CD14-positive monocyte (primary cell): ENCODE measurements around the gene MGAM2. TPM values are rescaled to one million over a fixed set of nuclear protein-coding genes. Genes with fewer than 3 reads are reported as not detected.

Experiments
- DNase-seq, 3 donors: peaks; one replicate each; pipeline ENCODE4 v3.0.0-alpha.2; 2011 to 2022
- H2AFZ ChIP-seq: 2 replicates; pipeline ENCODE4 v1.6.0; 2012; ENCODE audit warnings: mild to moderate bottlenecking, low read depth, low read length, inconsistent platforms; ENCODE audit not compliant: insufficient read depth, poor library complexity, severe bottlenecking
- H3K27ac ChIP-seq, 2 donors: 1 replicate in 1 of 2; 2 replicates in 1 of 2; pipeline ENCODE4 v1.5.1; 2012 to 2013; ENCODE audit warnings: low read length in 2 of 2, control low read depth in 1 of 2, inconsistent platforms in 1 of 2, low read depth in 1 of 2, mild to moderate bottlenecking in 1 of 2
- H3K27me3 ChIP-seq, 2 donors: one replicate each; pipeline versions ENCODE4 v1.6.0 to v1.6.1; 2011 to 2013; ENCODE audit warnings: low read length in 2 of 2; ENCODE audit not compliant: control insufficient read depth in 2 of 2, insufficient read depth in 2 of 2
- H3K36me3 ChIP-seq, 2 donors: replicated peaks in 1 of 2; 1 replicate in 1 of 2; 2 replicates in 1 of 2; pipeline versions ENCODE4 v1.5.1 to v1.6.1; 2012 to 2013; ENCODE audit warnings: low read length in 2 of 2, control low read depth in 1 of 2, inconsistent platforms in 1 of 2, mild to moderate bottlenecking in 1 of 2; ENCODE audit not compliant: insufficient read depth in 2 of 2, control insufficient read depth in 1 of 2
- H3K4me1 ChIP-seq, 2 donors: 1 replicate in 1 of 2; 2 replicates in 1 of 2; pipeline versions ENCODE4 v1.5.1 to v1.6.1; 2012 to 2013; ENCODE audit warnings: low read length in 2 of 2, control low read depth in 1 of 2, inconsistent platforms in 1 of 2, mild to moderate bottlenecking in 1 of 2, moderate library complexity in 1 of 2; ENCODE audit not compliant: insufficient read depth in 2 of 2, control insufficient read depth in 1 of 2
- H3K4me2 ChIP-seq: replicated peaks from 2 replicates; pipeline ENCODE3; 2012; ENCODE audit warnings: low read length, moderate library complexity, mild to moderate bottlenecking; ENCODE audit not compliant: poor library complexity, severe bottlenecking; ENCODE audit errors: extremely low read depth
- H3K4me3 ChIP-seq, 3 experiments: fragments of 200-600 bp in 1 of 3; sonication (generic) in 1 of 3; replicated peaks in 1 of 3; 1 replicate in 2 of 3; 2 replicates in 1 of 3; pipeline ENCODE4 v1.5.1; 2011 to 2013; ENCODE audit warnings: low read length in 3 of 3, mild to moderate bottlenecking in 3 of 3, control low read depth in 2 of 3, low read depth in 2 of 3, inconsistent platforms in 1 of 3, moderate library complexity in 1 of 3
- H3K79me2 ChIP-seq: 2 replicates; pipeline ENCODE4 v1.6.0; 2012; ENCODE audit warnings: mild to moderate bottlenecking, control low read depth, inconsistent platforms, low read length, moderate library complexity; ENCODE audit not compliant: insufficient read depth
- H3K9ac ChIP-seq: 2 replicates; pipeline ENCODE4 v1.6.0; 2017; ENCODE audit warnings: low read length, mild to moderate bottlenecking; ENCODE audit not compliant: insufficient read depth, poor library complexity, severe bottlenecking
- H3K9me3 ChIP-seq, 2 donors: replicated peaks in 1 of 2; 1 replicate in 1 of 2; 2 replicates in 1 of 2; pipeline versions ENCODE4 v1.5.1 to v1.6.1; 2012 to 2013; ENCODE audit warnings: low read length in 2 of 2, control low read depth in 1 of 2; ENCODE audit not compliant: control insufficient read depth in 1 of 2, insufficient read depth in 1 of 2
- H4K20me1 ChIP-seq: 2 replicates; pipeline ENCODE4 v1.6.0; 2012; ENCODE audit warnings: mild to moderate bottlenecking, low read length, control low read depth, moderate library complexity; ENCODE audit not compliant: insufficient read depth
- H3K27ac Mint-ChIP-seq, 7 donors: one replicate each; pipeline ENCODE4 v1.8.0; 2020; ENCODE audit warnings: mild to moderate bottlenecking in 7 of 7, mixed read lengths in 7 of 7, moderate library complexity in 6 of 7, inconsistent platforms in 2 of 7
- H3K27me3 Mint-ChIP-seq, 3 donors: one replicate each; pipeline ENCODE4 v1.8.0; 2021 to 2022; ENCODE audit warnings: low read depth in 3 of 3, mild to moderate bottlenecking in 3 of 3, mixed read lengths in 3 of 3, moderate library complexity in 3 of 3, inconsistent platforms in 1 of 3
- H3K36me3 Mint-ChIP-seq, 2 donors: one replicate each; pipeline ENCODE4 v1.8.0; 2020; ENCODE audit warnings: mixed read lengths in 2 of 2, inconsistent platforms in 1 of 2, mild to moderate bottlenecking in 1 of 2
- H3K4me1 Mint-ChIP-seq: one replicate; pipeline ENCODE4 v1.8.0; 2020; ENCODE audit warnings: mild to moderate bottlenecking, mixed read lengths
- H3K4me3 Mint-ChIP-seq, 2 donors: one replicate each; pipeline ENCODE4 v1.8.0; 2020; ENCODE audit warnings: mild to moderate bottlenecking in 2 of 2, mixed read lengths in 2 of 2, moderate library complexity in 1 of 2
- H3K9me3 Mint-ChIP-seq, 7 donors: one replicate each; pipeline ENCODE4 v1.8.0; 2020 to 2022; ENCODE audit warnings: mixed read lengths in 7 of 7, mild to moderate bottlenecking in 6 of 7, moderate library complexity in 6 of 7, inconsistent platforms in 2 of 7
- CTCF ChIP-seq: fragments of 200-600 bp; IDR thresholded peaks from one replicate; pipeline ENCODE4 v1.8.0; 2022; ENCODE audit warnings: antibody characterized with exemption, mild to moderate bottlenecking
- WGBS: methylation state at CpG from one replicate; pipeline ENCODE4 v1.1.5; 2013; ENCODE audit warnings: missing lambda C conversion rate; ENCODE audit not compliant: insufficient coverage; 5-methylcytosine and 5-hydroxymethylcytosine counted together
- intact Hi-C, 2 donors: fragments of 100-400 bp; cut with micrococcal nuclease; formaldehyde crosslinking; loops; one replicate each; pipeline versions ENCODE4 v1.15.0 to v1.15.1; 2023
- polyA plus RNA-seq, 3 donors: library from polyadenylated mRNA; depleted of rRNA in 1 of 3; unstranded in 2 of 3; stranded (reverse) in 1 of 3; fragments of 300-500 nt in 2 of 3; fragments of >200 nt in 1 of 3; fragmentation: Illumina TruSeq in 2 of 3; gene quantifications; 1 replicate in 2 of 3; 2 replicates in 1 of 3; pipeline ENCODE4 v1.2.3, GENCODE V29; 2012 to 2021

Gene MGAM2
- polyA plus RNA-seq, 3 donors: 0.08 TPM; not detected in 2

DNA sequence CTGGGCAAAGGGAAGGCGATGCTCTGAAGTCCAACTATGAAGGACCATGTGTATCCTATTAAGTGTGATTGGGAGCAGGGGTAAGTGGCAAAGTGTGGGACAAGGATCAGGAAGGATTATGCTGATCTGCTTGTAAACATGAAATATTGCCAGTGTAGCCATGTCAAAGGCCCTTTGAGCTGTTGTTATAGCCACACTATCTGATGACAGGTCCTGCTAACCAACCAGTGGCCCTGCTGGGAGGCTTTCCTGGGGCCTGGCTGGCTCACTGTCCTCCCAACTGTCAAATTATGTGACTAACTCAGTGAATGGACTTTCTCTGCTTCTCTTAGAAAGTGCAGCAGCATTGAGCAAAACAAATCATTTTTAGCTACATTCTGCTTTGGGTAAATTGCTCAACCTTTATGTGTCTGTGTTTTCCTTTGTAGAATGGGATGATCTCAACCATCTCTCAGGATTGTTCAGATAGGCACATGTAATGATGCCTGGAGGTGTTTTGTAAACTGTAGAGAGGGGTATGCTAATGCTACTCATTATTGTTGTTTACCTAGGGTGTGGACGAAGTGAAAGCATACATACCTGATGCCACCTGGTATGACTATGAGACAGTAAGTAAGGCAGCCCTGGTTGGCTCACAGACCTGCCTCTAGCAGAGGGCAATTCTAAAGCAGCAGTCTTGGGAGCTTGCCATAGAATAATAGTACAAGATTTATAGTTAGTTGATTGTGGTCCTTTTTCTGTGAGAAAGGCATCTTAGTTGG is 47.4 kb downstream of the MGAM2 start:
- intact Hi-C loops: no loop called here
- Histone ChIP-seq H3K4me2 (no peak overlapping the region), H3K9ac (no peak overlapping the region), H3K36me3 (no peaks in the 10 kb centered on the region), H3K27ac (no peak overlapping the region), H2AFZ (no peak overlapping the region), H3K79me2 (no peaks in the 10 kb centered on the region), H3K4me1 (no peaks in the 10 kb centered on the region), H4K20me1 (no peaks in the 10 kb centered on the region), H3K9me3 (no peaks in the 10 kb centered on the region), H3K27me3 (no peaks in the 10 kb centered on the region), H3K4me3 (no peak overlapping the region)
- TF ChIP-seq CTCF: no peak
- 94% methylated on average over 2 of the region's 2 CpGs for whole genome bisulfite sequencing
- H3K4me1 Mint-ChIP-seq: no peaks in the 10 kb centered on the region
- H3K9me3 Mint-ChIP-seq: peaks cover 0 to 1% (median 0%) of the 10 kb centered on the region in 7 donors
- H3K27me3 Mint-ChIP-seq: peaks cover 0 to 3% (median 2%) of the 10 kb centered on the region in 3 donors
- no peaks in the 10 kb centered on the region for H3K36me3 Mint-ChIP-seq
- DNase-seq: no peak
- H3K27ac Mint-ChIP-seq: no peak overlapping the region
- H3K4me3 Mint-ChIP-seq: no peak overlapping the region

DNA sequence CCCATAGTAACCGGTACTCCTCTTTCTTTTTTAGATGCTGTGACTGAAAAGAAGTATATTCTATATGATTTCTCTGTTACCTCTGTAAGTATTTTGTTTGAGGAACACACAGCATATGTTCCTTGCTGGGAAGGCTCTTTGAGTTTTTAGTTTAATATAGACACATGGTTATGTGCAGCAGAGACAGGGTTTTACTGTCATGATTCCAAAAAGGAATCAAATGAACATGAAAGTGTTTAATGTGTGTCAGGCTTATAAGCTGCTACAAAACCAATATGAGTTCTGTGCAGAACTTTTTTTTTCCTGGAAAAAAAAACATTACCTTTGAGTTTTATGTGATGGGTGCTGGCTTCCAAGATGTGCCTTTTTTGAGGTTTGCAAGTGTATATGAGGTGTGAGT is 50.4 kb downstream of the MGAM2 start:
- DNase-seq: no peak
- H4K20me1 ChIP-seq: no peaks in the 10 kb centered on the region
- no peak overlapping the region for H3K4me3 Mint-ChIP-seq

More for the DNA sequence above, 50.4 kb downstream of the MGAM2 start:
- Histone ChIP-seq H3K9me3 (no peaks in the 10 kb centered on the region), H3K36me3 (no peaks in the 10 kb centered on the region), H3K4me3 (no peak overlapping the region), H3K4me2 (no peak overlapping the region), H3K27me3 (no peaks in the 10 kb centered on the region), H2AFZ (no peak overlapping the region), H3K27ac (no peak overlapping the region), H3K4me1 (no peaks in the 10 kb centered on the region), H3K79me2 (no peaks in the 10 kb centered on the region), H3K9ac (no peak overlapping the region)
- H3K36me3 Mint-ChIP-seq: no peaks in the 10 kb centered on the region
- intact Hi-C loops: no loop called here
- H3K4me1 Mint-ChIP-seq: peaks cover 4% of the 10 kb centered on the region
- no CpG with 5 or more reads among the region's 1 CpG for WGBS
- H3K27ac Mint-ChIP-seq: no peak overlapping the region
- peaks cover 0 to 6% (median 0%) of the 10 kb centered on the region in 3 donors for H3K27me3 Mint-ChIP-seq
- H3K9me3 Mint-ChIP-seq: peaks cover 0 to 4% (median 0%) of the 10 kb centered on the region in 7 donors
- no peak for TF ChIP-seq CTCF
